ENCODE data around the gene SYNJ2BP. TPM values are rescaled to one million over a fixed set of nuclear protein-coding genes. Genes with fewer than 3 reads are reported as not detected.
"Not testable (repeated sequence)": the region's sequence is repeated elsewhere in the genome, so short reads cannot be mapped to it uniquely, and the experiment has no call there.

Gene SYNJ2BP, protein sequence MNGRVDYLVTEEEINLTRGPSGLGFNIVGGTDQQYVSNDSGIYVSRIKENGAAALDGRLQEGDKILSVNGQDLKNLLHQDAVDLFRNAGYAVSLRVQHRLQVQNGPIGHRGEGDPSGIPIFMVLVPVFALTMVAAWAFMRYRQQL
- 1 to 10 TPM; 7.3 to 7.8 TPM for total RNA-seq

DNA sequence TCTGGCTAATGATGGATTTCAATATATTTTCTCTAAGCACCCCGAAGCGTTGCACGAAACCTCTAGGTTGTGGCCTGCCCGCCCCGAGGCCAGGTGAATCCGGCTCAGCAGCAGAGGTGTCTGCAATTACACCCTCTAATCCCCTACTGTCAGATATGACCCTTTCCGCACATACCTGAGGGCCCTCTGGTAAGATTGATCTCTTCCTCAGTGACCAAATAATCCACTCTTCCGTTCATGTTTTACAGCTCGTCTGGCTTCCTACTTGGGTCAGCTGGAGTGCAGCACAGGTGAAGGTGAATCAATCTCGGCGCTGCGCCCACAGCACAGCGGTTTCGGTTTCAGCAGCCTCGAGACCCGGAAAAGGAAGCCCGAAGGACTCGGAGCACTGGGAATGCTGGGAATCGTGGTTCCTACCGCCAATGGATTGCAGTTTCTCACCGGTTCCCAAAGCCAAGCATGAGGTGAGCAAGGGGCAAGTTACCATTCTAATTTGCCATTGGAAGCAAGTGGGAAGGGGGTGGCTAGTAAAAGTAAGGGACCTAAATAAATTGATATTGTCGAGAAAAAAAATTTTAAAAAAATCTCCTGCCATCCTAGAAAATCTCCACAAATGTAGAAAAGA lies at the start of gene SYNJ2BP:
SYNJ2BP (minus strand) TSS at position 366 of the 625 bp plus-strand sequence; CDS start at position 239, 127 bp downstream.
- H3K9me3 Mint-ChIP-seq, result no peaks in the 10 kb centered on the region
- peak within 1 kb of the TSS; percentile 88 for H3K4me3 Mint-ChIP-seq
- H3K36me3 Mint-ChIP-seq, result peaks cover under 1% of the 10 kb centered on the region
- peak; percentile 53 for DNase-seq
- H3K27ac Mint-ChIP-seq, result peak within 1 kb of the TSS; percentile 79
- H3K27me3 Mint-ChIP-seq, result peaks cover 4% of the 10 kb centered on the region
- peaks cover 25% of the 10 kb centered on the region for H3K4me1 Mint-ChIP-seq

DNA sequence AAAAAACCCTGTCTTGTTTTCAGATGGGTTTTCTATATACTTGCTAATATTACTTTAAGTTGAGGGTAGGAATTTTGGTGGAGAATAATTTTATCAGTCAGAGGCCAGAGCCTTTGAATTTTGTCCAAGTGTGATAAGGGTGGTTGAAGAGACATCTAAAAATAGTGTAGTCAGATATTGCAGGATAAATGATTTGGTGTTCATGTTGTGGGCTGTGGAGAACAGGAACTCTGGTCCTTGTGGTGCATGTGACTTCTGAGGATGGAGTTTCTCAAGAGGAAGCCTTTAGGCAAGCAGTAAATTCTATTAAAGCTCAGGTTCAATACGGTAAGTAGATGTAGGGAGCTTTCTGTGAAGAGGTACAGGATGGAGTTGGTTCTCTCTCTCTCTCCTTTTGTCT lies 37.8 kb upstream of the SYNJ2BP start:
- no peak for DNase-seq
- H3K9me3 Mint-ChIP-seq, result no peaks in the 10 kb centered on the region

DNA sequence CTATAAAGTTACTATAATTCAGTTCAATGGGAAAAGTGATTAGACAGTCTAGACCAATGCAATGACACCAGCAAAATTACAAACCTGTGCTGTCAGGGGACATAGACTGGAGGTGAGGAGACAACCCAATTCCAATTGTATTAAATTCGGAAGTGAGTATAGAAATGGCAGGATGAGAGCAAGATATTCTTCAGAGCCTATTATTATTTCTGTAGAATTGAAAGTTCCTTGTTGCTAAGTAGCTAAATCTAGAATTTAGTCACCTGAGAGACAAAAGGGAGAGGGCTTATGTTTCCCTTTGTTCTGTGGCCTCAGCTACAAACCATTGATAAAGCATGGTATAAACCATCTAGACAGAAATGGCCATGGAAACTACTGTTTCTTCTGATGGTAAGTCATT lies 35.0 kb upstream of the SYNJ2BP start, which contains the start of gene ADAM21:
ADAM21 (plus strand) TSS at position 301 of the 400 bp plus-strand sequence. CDS start 5,326 bp downstream, outside the sequence.
- Mint-ChIP-seq H3K4me1 (no peaks in the 10 kb centered on the region), H3K36me3 (no peaks in the 10 kb centered on the region), H3K4me3 (no peak within 1 kb of the TSS), H3K27me3 (no peaks in the 10 kb centered on the region), H3K9me3 (no peaks in the 10 kb centered on the region), H3K27ac (no peak within 1 kb of the TSS)
- no peak for DNase-seq

More for the DNA sequence above, 37.8 kb upstream of the SYNJ2BP start:
- Mint-ChIP-seq H3K27ac (no peak overlapping the region), H3K4me3 (no peak overlapping the region), H3K4me1 (no peaks in the 10 kb centered on the region), H3K27me3 (no peaks in the 10 kb centered on the region), H3K36me3 (no peaks in the 10 kb centered on the region)

DNA sequence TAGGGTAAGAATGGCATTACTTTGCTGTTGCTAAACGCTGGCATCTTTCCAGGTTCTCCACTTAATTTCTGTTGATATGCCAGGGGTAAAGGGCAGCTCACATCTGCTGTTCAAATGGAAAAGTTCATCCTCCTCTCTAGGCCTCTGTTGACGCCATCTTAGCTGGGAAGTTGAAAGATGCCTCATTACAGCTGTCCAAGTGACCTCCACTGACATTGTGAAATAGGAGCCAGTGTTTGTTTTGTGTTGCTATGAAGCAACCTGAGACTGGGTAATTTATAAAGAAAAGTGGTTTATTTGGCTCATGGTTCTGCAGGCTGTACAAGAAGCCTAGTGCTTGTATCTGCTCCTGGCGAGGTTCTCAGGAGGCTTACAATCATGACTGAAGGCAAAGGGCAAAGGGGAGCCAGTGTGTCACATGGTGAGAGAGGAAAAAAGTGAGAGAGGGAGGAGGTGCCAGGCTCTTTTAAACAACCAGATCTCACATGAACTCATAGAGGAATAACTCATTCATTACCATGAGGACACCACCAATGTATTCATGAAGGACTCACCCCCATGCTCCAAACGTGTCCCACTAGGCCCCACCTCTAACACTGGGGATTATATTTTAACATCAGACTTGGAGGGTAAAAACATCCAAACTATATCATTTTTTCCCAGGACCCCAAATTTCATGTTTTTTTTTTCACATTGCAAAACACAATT lies 31.9 kb upstream of the SYNJ2BP start:
- no peaks in the 10 kb centered on the region for H3K27me3 Mint-ChIP-seq
- H3K36me3 Mint-ChIP-seq, result peaks cover 12% of the 10 kb centered on the region
- DNase-seq, result no peak
- no peak overlapping the region for H3K4me3 Mint-ChIP-seq
- no peak overlapping the region for H3K27ac Mint-ChIP-seq
- H3K9me3 Mint-ChIP-seq, result peaks cover 6% of the 10 kb centered on the region
- H3K4me1 Mint-ChIP-seq, result no peaks in the 10 kb centered on the region

DNA sequence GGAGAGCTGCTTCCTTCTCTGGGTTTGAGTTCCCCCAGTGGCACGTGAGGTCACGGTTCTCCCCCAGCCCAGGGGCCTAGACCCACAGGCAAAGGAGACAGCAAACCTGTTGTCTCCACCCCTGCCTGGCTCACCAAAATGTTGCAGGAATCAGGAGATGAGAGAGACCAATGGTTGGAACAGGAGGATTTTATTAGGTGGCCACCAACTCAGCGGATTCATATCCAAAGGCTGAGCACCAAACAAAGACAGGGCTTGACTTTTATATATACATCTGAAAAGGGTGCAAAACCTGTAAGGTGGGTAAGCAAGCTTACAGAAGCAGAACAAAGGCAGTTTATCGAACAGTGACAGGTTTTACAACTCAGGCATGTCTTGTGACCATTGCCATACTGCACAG lies 25.9 kb upstream of the SYNJ2BP start:
- H3K4me3 Mint-ChIP-seq, result no peak overlapping the region
- H3K9me3 Mint-ChIP-seq, result peaks cover 21% of the 10 kb centered on the region
- H3K36me3 Mint-ChIP-seq, result peaks cover 16% of the 10 kb centered on the region
- no peak for DNase-seq
- peaks cover 2% of the 10 kb centered on the region for H3K27me3 Mint-ChIP-seq
- no peak overlapping the region for H3K27ac Mint-ChIP-seq
- H3K4me1 Mint-ChIP-seq, result no peaks in the 10 kb centered on the region

DNA sequence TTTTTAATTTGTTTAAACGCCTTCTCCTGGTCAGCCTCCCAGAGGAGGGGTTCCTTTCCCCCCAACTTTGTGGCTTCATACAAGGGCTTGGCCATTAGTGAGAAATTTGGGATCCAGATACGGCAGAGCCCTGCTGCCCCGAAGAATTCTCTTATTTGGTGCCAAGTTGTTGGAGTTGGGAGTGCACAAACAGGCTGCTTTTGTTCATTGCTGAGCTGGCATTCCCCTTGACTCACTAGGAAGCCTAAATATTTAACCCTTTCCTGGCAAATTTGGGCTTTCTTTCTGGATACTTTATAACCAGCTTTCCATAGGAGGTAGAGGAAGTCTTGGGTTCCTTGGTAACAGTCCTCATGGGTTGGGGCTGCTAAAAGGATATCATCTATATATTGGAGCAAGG lies 24.8 kb upstream of the SYNJ2BP start:
- no peak overlapping the region for H3K27ac Mint-ChIP-seq
- peaks cover 16% of the 10 kb centered on the region for H3K36me3 Mint-ChIP-seq
- H3K4me3 Mint-ChIP-seq, result no peak overlapping the region
- no peaks in the 10 kb centered on the region for H3K4me1 Mint-ChIP-seq
- H3K9me3 Mint-ChIP-seq, result peaks cover 24% of the 10 kb centered on the region
- peaks cover 4% of the 10 kb centered on the region for H3K27me3 Mint-ChIP-seq
- DNase-seq, result no peak

DNA sequence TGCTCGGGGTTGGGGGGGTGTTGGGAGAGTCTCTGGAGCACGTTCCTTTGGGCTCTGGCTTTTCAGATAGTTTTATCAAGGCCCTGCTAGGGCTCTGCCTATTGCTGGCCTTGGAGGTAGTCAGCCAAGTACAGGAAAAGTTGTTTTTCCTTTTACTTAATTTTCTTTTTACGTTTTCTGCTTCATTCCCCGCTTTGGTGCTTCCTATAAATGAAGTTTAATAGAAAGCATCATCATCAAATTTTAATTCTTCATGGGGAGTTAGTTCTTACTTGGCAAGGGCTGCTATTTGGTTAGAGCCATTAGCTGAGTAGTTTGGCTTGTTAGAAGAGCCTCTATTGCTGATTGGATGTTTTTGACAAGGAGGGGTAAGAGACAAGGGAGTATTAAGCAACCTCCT lies 20.0 kb upstream of the SYNJ2BP start:
- Mint-ChIP-seq H3K4me1 (no peaks in the 10 kb centered on the region), H3K9me3 (peaks cover 27% of the 10 kb centered on the region)

DNA sequence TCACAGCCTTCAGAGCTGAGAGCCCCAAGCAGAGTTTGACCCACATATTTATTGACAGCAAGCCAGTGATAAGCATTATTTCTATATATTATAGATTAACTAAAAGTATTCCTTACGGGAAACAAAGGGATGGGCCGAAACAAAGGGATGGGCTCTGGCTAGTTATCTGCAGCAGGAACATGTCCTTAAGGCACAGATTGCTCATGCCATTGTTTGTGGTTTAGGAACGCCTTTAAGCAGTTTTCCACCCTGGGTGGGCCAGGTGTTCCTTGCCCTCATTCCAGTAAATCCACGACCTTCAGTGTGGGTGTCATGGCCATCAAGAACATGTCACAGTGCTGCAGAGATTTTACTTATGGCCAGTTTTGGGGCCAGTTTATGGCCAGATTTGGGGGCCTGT lies 9.7 kb upstream of the SYNJ2BP start:
- DNase-seq, H3K4me3 Mint-ChIP-seq, H3K36me3 Mint-ChIP-seq, H3K27me3 Mint-ChIP-seq, H3K4me1 Mint-ChIP-seq, H3K27ac Mint-ChIP-seq: not testable (repeated sequence)
- H3K9me3 Mint-ChIP-seq, result peaks cover 19% of the 10 kb centered on the region

More for the DNA sequence above, 20.0 kb upstream of the SYNJ2BP start:
- Mint-ChIP-seq H3K36me3 (no peaks in the 10 kb centered on the region), H3K27me3 (peaks cover 11% of the 10 kb centered on the region), H3K27ac (no peak overlapping the region), H3K4me3 (no peak overlapping the region)
- DNase-seq, result no peak

DNA sequence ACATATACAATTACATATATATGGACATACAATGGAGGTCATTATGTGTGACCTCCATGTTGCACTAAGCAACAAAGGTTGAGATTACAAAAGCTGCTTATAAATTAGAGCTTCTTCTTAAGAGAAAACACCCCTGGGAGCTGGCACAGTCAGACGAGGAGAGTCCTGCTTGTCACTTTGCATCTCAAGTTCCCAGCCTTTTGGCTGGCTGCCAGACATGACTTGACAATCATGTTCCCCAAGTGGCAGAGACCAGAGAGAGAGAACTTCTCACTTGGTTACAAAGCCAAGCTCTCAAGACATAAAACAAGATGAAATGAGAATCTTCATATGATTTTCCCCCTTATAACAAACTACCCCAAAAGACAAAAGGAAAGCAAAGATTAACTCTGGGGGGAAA lies 8.5 kb upstream of the SYNJ2BP start:
- no peak overlapping the region for H3K27ac Mint-ChIP-seq
- H3K4me1 Mint-ChIP-seq, result no peaks in the 10 kb centered on the region
- peaks cover 7% of the 10 kb centered on the region for H3K27me3 Mint-ChIP-seq
- H3K9me3 Mint-ChIP-seq, result peaks cover 12% of the 10 kb centered on the region
- no peak overlapping the region for H3K4me3 Mint-ChIP-seq
- no peak for DNase-seq
- H3K36me3 Mint-ChIP-seq, result no peaks in the 10 kb centered on the region

DNA sequence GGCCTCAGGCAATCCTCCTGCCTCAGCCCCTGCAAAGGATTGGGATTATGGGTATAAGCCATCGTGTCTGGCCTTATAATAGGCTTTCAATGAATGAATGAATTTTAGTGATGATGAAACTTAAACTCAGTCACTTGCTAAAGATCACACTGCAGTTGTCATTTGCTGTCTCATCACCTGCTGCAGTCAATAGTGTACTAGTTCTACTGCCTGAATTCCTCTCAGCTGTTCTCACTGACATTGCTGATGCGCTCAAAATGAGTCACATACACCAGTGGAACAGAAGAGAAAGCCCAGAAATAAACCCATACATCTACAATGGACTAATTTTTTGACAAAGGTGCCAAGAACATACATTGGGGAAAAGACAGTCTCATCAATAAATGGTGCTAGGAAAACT lies 5.6 kb upstream of the SYNJ2BP start:
- no peak overlapping the region for H3K4me3 Mint-ChIP-seq
- H3K36me3 Mint-ChIP-seq, result no peaks in the 10 kb centered on the region
- H3K4me1 Mint-ChIP-seq, result peaks cover 1% of the 10 kb centered on the region
- H3K27ac Mint-ChIP-seq, result no peak overlapping the region
- DNase-seq, result no peak
- peaks cover 4% of the 10 kb centered on the region for H3K27me3 Mint-ChIP-seq
- peaks cover 4% of the 10 kb centered on the region for H3K9me3 Mint-ChIP-seq

DNA sequence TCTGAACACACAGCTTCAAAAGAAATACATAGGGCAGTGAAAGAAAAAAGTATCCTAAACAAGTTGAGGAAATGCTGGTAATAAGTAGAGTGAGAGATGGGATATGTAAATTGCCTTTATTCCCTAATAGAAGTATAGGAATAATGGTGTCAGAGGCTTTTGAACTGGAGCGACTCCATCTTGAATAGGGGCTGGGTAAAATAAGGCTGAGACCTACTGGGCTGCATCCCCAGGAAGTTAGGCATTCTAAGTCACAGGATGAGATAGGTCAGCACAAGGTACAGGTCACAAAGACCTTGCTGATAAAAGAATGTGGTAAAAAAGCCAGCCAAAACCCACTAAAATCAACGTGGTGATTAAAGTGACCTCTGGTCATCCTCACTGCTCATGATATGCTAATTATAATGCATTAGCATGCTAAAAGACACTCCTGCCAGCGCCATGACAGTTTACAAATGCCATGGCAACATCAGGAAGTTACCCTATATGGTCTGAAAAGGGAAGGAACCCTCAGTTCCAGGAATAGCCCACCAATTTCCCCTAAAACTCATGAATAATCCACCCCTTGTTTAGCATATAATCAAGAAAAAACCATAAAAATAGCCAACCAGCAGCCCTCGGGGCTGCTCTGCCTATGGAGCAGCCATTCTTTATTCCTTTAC lies 2.5 kb upstream of the SYNJ2BP start:
- not testable (repeated sequence) for H3K36me3 Mint-ChIP-seq, DNase-seq, H3K27me3 Mint-ChIP-seq, H3K27ac Mint-ChIP-seq, H3K9me3 Mint-ChIP-seq, H3K4me3 Mint-ChIP-seq
- H3K4me1 Mint-ChIP-seq, result peaks cover 13% of the 10 kb centered on the region

DNA sequence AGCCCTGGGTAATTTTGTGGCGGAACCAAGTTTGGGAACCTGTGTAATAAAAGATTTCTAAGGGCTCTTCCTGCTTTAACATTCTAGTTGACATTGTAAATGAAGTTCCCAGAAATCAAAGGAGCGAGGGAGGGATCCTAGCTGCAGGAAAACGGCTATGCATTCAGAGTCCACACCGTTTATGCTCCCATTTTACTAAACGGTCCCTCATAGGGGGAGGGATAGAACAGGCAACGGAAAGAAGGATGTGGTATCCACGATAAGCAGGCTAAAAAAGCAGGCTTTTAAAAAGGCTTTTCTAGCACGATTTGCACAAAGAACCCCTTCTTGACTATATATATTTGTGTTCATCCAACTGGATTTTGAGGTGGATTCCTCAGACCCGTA lies 559 bp downstream of the SYNJ2BP start:
- no peak for DNase-seq
- Mint-ChIP-seq H3K27me3 (peaks cover 4% of the 10 kb centered on the region), H3K36me3 (peaks cover 4% of the 10 kb centered on the region), H3K9me3 (no peaks in the 10 kb centered on the region), H3K4me1 (peaks cover 30% of the 10 kb centered on the region), H3K27ac (peak overlapping the region; percentile 79), H3K4me3 (peak overlapping the region; percentile 88)

DNA sequence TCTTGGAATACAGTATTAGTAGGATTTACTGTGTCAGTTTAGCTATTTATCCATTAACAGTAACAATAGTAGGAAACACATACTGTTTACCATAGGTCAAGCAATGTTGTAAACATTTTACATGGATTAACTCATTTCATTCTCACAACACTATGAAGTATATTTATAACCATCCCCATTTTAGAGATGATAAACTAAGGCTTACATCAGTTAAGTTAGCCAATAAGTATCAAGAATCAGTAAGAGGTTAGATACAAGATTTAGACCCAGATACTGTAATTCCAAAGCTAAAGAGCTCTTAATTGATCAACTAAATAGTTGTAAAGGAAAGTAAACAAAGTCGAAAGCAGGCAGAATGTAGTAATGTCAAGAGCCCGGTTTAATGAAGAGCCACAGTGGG lies 1.1 kb downstream of the SYNJ2BP start:
- H3K4me1 Mint-ChIP-seq, result peaks cover 31% of the 10 kb centered on the region
- no peak for DNase-seq
- H3K36me3 Mint-ChIP-seq, result peaks cover 4% of the 10 kb centered on the region
- peak overlapping the region; percentile 82 for H3K4me3 Mint-ChIP-seq
- H3K27ac Mint-ChIP-seq, result peak overlapping the region; percentile 61
- H3K27me3 Mint-ChIP-seq, result peaks cover 4% of the 10 kb centered on the region
- no peaks in the 10 kb centered on the region for H3K9me3 Mint-ChIP-seq

DNA sequence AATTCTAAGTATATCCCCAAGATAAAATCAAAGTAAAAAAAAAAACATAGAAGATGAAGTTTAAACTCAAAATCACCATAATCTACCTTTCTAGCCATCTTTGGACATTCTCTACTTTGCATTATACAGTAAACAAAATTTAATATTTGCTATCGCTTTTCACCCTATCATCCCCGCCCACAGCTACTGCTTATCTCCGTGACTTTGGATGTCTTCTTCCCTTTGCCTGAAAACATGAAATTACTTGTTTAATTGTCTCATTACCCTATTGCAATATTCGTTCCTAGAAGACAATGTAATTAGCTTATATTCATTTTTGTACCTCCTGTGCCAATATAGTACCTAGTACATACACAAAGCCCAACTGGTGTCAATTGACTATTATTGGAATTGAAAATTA lies 9.3 kb downstream of the SYNJ2BP start:
- Mint-ChIP-seq H3K4me3 (no peak overlapping the region), H3K4me1 (peaks cover 16% of the 10 kb centered on the region), H3K36me3 (peaks cover 17% of the 10 kb centered on the region), H3K9me3 (peaks cover 2% of the 10 kb centered on the region), H3K27ac (no peak overlapping the region), H3K27me3 (no peaks in the 10 kb centered on the region)
- DNase-seq, result no peak

DNA sequence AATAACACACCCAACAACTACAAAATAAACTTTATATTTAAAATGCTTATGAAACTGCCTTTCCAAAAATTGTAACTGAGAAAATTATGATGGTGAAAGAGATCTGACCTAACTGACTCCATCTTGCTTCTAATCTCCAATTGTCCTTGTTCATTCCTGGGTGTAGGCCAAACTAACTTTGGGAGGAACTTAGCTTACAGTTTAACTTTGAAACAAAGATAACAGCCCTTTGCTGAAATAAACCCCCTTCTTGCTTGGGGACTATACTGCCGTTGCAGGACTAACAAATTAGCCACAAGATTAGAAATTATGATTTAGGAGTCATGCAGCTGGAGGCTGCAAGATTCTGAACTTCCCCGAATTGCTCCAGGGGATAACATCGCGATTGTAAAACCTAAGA lies 10.7 kb downstream of the SYNJ2BP start:
- not testable (repeated sequence) for DNase-seq, H3K9me3 Mint-ChIP-seq, H3K27me3 Mint-ChIP-seq, H3K4me3 Mint-ChIP-seq, H3K4me1 Mint-ChIP-seq, H3K27ac Mint-ChIP-seq
- peaks cover 13% of the 10 kb centered on the region for H3K36me3 Mint-ChIP-seq

Data from activated naive CD8-positive, alpha-beta T cell treated with anti-CD3 and anti-CD28 coated beads for 36 hours (primary cell).